DMS 273 treated with DMSO at 0.1 percent for 48 hours (cell line): ENCODE results near the gene OSTM1.

Experiments used
- DNase-seq: peaks from one replicate; lab custom pipeline; 2025; lab: John Stamatoyannopoulos, UW

Gene OSTM1

GRCh38 chr6:108074359-108075144 lies at the start of gene OSTM1:
Gene OSTM1, minus strand, starts transcription at chr6:108074741. Its CDS starts 90 bp downstream, at chr6:108074651.
- peak; percentile 20 for DNase-seq

- DNase-seq = no peak
These were observed 49.4 kb upstream of the OSTM1 start for GRCh38 chr6:108123946-108124345.

- DNase-seq = no peak
These were observed 49.0 kb upstream of the OSTM1 start for GRCh38 chr6:108123481-108123929.

- DNase-seq = no peak
These were observed 47.1 kb upstream of the OSTM1 start for GRCh38 chr6:108121612-108122011.

GRCh38 chr6:108120311-108120710 lies 45.8 kb upstream of the OSTM1 start:
- no peak for DNase-seq

GRCh38 chr6:108119769-108120141 lies 45.2 kb upstream of the OSTM1 start:
- DNase-seq = no peak

GRCh38 chr6:108118810-108119768 lies 44.5 kb upstream of the OSTM1 start:
- no peak for DNase-seq

- DNase-seq = no peak
These were observed 43.8 kb upstream of the OSTM1 start for GRCh38 chr6:108118359-108118724.

GRCh38 chr6:108117427-108118358 lies 43.2 kb upstream of the OSTM1 start:
- DNase-seq = no peak

- no peak for DNase-seq
These were observed 42.2 kb upstream of the OSTM1 start for GRCh38 chr6:108116546-108117426.

GRCh38 chr6:108115598-108116058 lies 41.1 kb upstream of the OSTM1 start:
- no peak for DNase-seq

GRCh38 chr6:108114841-108115597 lies 40.5 kb upstream of the OSTM1 start:
- DNase-seq = peak; percentile 26

GRCh38 chr6:108113557-108114519 lies 39.3 kb upstream of the OSTM1 start:
- DNase-seq = peak; percentile 13

GRCh38 chr6:108108374-108108773 lies 33.8 kb upstream of the OSTM1 start:
- DNase-seq = no peak

- no peak for DNase-seq
These were observed 32.6 kb upstream of the OSTM1 start for GRCh38 chr6:108107102-108107501.

- no peak for DNase-seq
These were observed 32.2 kb upstream of the OSTM1 start for GRCh38 chr6:108106694-108107093.

- DNase-seq = peak; percentile 76
These were observed 31.7 kb upstream of the OSTM1 start for GRCh38 chr6:108106261-108106660.

- no peak for DNase-seq
These were observed 31.0 kb upstream of the OSTM1 start for GRCh38 chr6:108105571-108105970.

- DNase-seq = no peak
These were observed 28.4 kb upstream of the OSTM1 start for GRCh38 chr6:108102965-108103364.
